HTR-8/SVneo (cell line): Measurements from ENCODE around the gene GPR32.
"Not testable (repeated sequence)": the region's sequence is repeated elsewhere in the genome, so short reads cannot be mapped to it uniquely, and the experiment has no call there.

ENCODE experiments used
- DNase-seq: peaks from one replicate; pipeline ENCODE4 v3.0.0; 2011; ENCODE audit warnings: low spot score, mixed read lengths; ENCODE audit not compliant: insufficient read length
- FAIRE-seq: peaks from 2 replicates; lab custom pipeline; 2011; peaks lifted over from hg19 to GRCh38; lab: Jason Lieb, UNC

GPR32 gene

DNA sequence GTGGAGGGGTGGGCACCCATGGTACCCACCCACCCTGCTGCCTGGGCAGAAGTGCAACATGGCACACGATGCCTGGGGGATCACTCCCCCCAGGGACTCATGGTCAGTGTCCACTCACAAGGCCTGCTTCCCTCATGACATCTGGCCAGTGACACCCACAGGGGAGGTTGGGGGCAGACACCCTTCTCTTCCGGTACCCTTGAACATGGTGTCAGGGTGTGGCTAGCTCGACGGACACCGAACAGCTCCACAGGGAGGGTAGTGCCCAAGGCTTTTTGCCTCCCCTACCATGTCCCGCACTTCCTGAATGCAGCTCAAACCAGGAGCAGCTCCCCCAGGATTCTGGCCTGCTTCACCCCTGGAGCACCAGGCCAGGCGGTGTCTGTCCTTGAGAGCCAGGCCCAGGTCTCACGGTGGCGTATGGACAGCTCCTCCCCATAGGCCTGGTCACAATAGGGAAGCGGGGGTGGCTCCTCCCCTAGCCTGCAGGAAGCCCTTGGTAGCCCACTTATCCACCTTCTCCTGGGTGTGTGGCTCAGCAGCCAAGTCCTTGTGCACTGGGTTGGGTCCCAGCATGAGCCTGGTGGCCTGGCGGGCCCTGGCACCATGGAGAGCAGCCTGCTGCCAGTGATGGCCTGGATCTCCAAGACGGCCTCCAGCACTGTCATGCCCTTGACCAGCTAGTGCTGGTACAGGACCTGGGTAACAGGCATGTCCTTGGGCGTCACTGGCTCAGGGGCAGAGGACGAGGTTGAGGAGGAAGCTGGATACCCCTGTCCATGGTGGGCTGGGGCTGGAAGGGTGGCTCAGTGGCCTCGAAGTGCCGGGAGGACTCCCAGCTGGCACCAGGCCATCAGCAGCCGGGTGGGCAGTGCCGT, 27.8 kb downstream of the GPR32 start:
- FAIRE-seq (no peak), DNase-seq (no peak)

DNA sequence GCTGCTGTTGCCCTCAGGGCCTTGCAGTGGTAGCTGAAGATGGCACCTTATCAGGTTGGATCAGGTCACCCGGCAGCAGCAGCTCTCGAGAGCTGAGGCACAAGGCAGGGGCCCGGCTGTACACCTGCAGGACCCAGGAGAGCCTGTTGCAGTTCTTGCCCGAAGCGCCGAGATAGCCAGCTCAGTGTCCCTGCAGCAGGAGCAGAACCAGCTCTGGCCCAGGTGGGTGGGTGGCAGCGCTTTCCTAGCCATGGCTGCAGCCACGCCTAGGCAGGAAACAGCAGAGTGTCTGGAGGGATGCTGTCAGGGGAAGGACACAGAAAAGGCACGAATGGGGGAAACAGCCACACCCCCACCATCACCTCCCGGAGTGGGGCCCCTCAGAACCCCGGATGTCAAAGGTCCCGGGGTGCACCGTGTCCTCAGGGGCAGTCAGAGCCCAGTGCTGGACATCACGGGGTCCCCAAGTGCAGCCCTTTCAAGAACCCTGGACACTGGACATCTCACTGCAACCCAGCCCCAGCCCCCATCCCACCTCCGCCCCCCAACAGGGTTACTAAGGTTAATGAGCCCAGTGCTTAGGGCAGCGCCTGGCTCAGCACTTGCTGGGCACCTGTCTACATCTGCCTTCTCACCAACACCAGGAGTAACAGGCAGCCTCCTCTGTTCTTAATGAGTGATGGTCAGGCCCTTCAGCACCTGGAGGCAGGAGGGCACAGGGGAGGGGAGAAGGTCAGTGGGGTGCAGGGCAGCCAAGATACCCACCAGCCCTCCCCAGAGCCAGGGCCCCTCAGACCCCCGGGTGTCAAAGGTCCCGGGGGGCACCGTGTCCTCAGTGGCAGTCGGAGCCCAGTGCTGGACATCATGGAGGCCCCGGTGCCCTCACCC, 28.6 kb downstream of the GPR32 start:
- FAIRE-seq (no peak), DNase-seq (no peak)

DNA sequence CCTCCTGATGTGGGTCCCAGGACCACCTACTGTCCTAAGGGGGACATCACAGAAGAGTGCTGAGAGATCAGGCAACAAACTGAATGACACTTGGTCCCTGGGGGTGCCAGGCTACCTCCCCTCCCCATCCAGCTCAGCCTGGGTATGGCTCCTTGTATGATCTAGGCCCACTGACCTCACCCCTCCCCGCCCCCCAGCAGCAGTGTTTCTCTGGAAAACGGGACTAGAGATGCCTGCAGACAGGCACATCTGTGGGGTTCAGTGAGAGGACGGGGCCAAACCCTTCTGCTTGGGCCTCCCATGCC, 29.2 kb downstream of the GPR32 start:
- DNase-seq (no peak), FAIRE-seq (no peak)

DNA sequence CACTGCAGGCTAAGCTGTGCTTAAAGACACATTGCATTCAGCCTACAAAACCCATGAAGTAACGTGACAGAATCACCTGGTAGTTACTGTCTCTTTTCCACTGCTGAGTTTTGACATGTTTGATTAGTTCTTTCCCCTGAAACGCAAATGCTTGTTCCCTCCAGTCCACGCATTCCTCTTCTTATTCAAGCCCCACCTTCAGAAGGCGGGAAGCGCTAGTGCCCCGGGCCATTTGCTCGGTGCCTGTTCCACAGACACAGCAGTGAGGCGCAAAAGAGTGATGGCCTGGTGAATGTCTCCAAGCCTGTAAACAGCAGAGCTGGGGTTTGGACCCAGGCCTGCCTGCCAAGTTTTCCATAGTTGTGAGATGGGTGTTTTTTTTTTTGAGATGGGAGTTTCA, 30.8 kb downstream of the GPR32 start:
- FAIRE-seq = no peak
- no peak for DNase-seq

DNA sequence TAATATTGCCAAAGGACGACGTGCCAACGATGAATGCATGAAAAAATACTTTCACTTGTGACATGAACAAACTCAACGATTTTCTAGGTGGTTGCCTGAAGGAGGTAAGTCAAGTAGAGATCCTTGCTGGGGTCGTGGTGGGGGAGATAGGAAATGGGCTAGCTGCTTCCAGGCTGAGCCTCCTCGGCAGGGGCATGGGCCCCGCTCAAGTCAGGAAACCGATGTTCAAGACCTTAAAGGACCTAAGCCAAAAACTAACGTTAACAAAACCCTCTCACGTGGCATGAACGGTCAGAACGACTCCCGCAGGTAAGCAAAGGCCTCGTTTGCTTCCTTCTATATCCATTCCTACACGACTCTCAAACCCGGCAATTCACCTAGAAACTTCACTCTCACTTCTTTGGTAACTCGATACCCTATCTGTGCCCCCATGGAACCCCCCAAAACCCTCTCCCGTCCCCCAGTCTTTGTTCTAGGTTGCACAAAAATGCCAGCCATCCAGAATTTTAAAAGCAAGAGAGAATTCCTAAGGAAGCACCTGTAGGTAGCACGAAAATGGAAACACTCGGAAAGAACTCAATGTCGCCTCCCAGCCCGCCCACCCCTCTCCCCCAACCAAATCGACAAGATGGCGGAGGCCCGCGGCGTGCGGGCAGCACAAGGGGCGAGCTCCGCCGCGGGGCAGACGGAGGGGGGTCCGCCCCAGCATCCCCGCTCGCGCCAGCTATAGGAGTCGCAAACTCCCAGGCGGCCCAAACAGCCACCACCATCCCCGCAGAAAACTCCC, 33.6 kb downstream of the GPR32 start:
- no peak for FAIRE-seq

DNA sequence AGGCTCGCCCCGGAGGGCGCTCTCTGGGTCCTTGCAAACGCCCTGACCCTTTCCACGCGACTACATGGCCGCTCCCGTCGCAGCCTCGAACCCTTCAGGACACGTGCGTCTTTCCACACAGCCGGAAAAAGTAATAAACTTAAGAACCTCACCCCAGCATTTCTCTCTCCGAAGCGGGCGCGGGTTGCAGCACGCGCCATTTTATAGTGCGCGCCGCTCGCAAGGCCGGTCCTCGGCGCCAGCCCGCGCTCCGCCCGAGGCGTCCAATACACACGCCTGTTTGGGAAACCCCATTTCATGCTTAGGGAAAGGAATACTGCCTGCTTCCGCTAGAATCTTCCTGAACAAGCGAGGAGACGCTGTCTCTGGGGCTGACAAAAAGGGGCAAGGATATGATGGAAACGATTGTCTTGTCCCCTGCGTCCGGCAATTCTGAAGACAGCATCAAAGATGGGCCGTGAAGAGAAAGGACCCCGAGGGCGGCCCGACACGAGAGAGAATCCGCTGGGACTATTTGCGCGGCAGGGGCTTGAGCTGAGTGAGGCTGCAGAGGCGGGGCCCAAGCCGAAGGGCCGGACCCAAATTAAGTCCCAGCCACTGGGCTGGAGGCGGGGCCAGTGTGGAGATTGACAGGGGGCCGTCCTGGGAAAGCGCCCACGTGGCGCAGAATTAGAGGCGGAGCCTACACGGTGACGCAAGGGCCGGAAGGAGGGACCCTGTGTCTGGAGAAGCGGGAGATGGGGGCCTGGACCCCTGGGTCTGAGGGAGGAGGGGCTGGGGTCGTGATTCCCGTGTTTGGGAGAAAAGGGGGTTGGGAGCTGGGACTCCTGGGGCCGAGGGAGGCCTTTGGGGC, 34.4 kb downstream of the GPR32 start:
- DNase-seq (peak; percentile 95), FAIRE-seq (no peak)

More for the DNA sequence above, 33.6 kb downstream of the GPR32 start:
- DNase-seq = no peak

DNA sequence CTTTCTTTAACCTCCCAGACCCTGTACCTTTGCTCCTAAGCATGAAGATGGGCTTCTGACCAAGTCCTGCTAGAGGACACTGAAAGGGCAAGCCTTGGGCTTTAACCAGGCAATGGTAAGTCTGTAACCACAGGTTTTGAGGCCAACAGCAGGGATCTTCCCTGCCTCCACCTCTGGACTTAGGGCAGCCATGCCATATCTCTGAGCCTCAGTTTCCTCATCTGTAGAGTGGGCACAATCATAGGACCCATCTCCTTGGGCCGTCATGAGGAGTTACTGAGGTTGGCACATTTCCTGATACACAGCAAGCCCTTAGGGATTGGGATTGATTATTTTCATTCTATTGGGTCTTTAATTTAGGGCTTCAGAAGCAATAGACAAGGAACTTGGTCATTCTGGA, 38.6 kb downstream of the GPR32 start:
- no peak for DNase-seq
- FAIRE-seq = no peak

DNA sequence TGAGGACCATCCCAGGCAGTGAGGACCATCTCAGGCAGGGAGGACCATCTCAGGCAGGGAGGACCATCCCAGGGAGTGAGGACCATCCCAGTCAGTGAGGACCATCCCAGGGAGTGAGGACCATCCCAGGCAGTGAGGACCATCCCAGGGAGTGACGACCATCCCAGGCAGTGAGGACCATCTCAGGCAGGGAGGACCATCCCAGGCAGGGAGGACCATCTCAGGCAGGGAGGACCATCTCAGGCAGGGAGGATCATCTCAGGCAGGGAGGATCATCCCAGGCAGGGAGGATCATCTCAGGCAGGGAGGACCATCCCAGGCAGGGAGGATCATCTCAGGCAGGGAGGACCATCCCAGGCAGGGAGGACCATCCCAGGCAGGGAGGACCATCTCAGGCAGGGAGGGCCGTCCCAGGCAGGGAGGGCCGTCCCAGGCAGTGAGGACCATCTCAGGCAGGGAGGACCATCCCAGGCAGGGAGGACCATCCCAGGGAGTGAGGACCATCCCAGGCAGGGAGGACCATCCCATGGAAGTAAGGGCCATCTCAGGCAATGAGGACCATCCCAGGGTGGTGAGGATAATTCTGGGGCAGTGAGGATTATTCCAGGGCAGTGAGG, 41.5 kb downstream of the GPR32 start:
- not testable (repeated sequence) for DNase-seq
- peak; percentile 71 for FAIRE-seq

DNA sequence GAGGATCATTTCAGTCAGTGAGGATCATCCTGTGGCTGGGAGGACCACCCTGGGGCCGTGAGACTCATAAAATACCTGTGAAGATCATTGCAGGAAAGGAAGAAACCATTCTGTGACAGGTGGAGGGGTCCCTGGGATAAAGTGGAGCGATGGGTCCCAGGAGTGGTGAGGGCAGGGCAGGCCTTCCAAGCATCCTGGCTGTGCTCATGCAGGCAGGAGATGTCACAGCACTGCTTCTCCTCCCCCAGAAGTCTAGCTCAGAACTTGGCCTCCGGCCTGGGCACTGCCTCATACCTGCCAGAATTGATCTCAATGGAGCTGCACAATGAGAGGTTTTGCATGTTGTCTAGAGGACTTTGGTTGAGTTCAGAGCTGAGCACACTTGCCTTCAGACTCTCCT, 42.2 kb downstream of the GPR32 start:
- no peak for FAIRE-seq
- DNase-seq = no peak

DNA sequence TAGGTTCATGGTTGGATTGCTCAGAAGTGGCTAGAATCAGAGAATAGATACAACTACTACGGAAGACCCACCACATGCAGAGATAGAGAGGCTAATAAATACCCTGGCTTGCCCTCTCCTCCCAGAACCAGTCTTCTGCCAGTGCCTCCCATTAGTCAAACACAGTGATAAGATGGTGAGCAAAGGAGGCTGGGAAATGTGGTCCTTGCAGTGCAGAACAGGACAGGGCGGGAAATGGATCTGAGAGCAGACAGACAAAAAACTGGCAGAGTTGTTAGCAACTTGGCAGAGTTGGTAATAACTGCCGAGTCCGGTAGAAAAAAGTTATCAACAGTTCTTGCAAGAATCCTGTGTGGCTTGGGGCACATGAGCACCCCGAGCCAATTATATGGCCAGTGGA, 44.6 kb downstream of the GPR32 start:
- DNase-seq = no peak
- no peak for FAIRE-seq

DNA sequence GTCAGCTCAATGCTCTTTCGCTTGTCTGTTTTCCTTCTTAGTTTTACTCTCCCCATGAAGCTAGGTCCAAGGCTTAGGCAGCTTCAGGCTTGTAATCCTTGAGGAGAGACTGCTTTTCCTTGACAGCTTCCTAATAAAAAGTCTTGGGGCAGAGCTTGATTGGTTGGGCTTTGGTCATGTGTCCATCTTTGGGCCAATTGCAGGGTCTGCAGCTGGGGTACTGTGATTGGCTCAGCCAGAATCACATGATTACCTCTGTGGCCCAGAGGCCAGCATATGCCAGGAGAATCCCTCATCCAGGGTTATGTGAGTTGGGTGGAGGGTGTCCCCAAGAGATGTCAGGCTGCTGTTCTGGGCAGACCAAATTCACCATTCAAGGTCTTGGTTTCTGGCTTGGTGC, 45.2 kb downstream of the GPR32 start:
- DNase-seq = no peak
- FAIRE-seq = no peak

DNA sequence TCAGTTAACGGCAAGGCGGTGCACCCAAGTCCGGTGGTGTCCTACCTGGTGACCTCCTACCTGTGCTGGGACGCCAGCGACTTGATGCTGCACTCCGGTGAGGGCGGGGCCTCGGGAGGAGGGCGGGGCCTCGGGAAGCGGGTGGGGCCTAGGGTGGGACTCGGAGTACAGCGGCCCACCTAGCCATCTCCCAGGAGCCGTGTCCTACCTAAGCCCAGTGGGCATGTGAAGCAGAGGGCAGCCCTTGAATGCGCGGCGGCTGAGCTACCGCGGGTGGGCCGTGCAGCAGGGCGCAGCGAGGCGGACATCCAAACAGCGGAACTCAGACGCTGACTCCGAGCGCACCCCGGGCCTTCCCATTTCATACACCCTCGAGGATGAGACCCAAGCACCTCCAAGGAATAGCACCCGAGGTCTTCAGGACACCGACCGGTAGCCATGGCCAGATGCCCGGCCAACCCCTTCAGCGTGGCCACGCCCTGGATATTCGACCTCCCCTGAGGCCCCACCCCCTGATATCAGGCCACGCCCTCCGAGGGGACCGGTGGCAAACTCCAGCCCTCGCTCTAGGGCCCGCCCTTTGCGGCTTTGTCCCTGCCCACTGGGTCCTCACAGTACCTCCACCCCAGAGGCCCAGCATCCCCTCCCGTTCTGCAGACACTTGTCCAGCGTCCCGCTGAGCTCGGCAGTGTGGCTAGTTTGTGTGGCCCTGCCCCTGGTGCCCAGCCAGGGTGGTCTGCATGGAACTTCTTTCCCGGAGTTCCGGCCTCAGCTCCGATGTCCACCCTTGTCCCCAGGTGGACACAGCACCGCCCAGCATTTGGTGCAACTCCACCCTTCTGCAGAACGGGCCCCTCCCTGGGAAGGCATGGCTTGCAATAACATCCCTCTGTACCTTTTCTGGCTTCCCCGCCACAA, 47.9 kb downstream of the GPR32 start:
- FAIRE-seq = no peak
- DNase-seq = no peak

DNA sequence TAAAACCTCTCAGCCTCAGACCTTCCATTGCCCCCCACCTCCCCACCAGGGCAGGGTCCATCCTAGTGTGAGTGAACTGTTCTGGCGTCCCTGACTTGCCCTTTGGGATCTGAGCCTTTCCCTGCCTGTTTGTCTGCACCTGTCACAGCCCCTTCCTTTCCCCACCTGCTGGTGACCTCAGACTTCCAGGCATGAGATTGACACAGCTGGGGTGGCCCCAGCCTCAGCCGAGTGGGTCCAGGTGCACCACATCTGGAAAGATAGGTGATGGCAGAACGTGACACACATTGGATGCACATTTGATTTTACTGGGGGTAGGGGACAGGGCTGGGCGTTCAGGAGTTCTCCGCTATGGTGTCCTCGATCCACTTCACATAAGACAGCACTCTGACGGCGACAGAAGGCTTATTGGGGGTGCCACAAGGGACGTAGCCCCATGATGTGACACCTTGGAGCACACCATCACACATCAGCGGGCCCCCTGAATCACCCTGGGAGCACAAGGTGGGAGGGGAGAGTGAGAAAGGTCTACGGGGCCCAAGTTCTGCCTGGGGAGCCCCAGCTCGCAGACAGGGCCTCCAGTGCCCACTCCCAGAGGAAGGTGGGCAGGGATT, 48.7 kb downstream of the GPR32 start:
- no peak for DNase-seq
- FAIRE-seq = no peak

DNA sequence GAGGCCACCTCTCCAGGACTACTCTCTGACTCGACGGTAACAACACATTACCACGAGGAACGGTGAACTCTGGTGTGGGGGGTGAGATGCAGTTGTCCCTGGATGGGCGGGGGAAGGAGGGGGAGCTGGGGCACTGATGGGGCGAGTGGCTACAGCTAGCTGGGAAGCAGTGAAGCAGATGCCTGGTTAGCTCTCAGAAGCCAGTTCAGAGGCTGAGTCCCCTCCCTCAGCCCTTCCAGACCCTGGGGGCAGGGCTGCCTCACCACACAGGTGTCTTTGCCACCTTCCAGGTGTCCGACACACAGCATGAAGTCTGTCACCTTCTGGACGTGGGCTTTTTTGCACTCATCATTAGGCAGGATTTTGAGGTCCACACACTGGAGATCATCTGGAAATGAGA, 49.4 kb downstream of the GPR32 start:
- FAIRE-seq (no peak), DNase-seq (no peak)

DNA sequence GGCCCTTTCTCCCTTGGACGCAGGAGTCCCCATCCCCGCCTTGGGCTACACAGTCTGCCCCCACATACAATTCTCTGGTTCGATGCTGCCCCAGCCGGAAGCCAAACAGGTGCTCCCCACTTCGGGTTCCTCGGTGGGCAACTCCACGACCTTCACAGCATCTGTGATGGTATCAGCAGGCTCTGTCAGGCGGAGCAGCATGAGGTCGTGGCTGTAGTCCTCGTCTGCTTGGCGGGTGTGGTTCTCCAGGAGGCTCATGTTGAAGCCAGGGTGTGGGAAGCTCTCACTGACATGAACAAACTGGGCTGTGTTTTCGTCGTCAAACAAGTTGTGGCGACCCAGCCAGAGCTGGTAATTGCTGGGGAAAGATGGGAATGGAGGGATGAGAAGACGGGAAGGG, 49.8 kb downstream of the GPR32 start:
- DNase-seq (no peak), FAIRE-seq (no peak)

DNA sequence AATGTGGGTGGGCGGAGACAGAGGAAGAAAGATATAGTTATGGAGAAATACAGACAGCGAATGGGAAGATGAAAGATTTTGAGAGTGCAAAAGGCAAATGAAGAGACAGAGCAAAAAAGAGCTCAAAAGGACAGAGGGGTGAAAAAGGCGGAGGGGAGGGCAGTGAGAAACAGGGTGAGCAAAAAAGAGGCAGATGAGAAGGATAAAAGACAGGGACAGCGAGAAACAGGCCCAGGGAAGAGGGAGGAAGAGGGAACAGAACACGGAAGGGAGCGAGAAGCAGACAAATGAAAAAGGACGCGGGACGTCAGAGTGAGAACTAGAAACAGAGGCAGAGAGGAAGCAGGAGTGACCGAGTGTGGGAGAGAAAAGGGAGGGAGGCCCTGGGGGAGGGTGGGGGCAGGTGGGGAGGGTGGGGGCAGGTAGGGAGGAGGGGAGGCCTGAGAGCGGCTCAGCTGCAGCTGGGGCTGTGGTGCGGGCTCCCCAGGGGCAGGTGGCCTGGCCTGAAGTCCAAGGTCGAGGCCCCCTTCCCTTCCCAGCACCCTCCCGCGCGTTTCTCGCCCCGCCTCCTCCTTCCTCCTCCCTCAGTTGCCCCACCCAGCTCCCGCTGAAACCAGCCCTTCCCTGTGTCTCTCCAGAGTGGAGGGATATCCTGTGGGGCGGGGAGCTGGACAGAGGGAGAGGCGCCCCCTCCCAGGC, 50.4 kb downstream of the GPR32 start:
- DNase-seq = no peak
- no peak for FAIRE-seq

DNA sequence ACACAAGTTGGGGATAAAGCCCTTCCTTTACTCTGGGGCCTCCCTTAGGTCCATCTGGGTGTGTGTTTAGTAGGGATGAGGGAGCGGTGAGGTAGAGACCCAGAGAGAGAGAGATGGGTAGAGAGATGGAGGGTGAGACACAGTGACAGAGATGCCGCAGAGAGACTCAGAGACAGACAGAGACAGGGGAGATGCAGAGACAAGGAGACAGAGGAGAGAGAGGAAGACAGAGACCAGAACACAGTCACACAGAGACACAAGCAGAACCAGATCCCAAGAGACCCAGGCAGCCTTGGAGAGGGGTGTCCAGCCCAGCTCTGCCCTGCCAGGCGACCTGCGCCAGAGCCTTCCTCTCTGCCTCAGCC, 51.0 kb downstream of the GPR32 start:
- no peak for FAIRE-seq

More for the DNA sequence above, 51.0 kb downstream of the GPR32 start:
- DNase-seq = no peak
